Panc1 (cell line): ENCODE data around the gene HOXC6.

ENCODE experiments used
- POLR2AphosphoS5 ChIP-seq: IDR thresholded peaks from 2 replicates; pipeline ENCODE4 v1.6.1; 2012; ENCODE audit warnings: mild to moderate bottlenecking, low read depth, low read length, moderate library complexity
- TF ChIP-seq, protein P1 (sequence below): fragments of 450-650 bp; IDR thresholded peaks from 2 replicates; pipeline ENCODE4 v1.5.1; 2017; ENCODE audit warnings: mild to moderate bottlenecking

DNA sequence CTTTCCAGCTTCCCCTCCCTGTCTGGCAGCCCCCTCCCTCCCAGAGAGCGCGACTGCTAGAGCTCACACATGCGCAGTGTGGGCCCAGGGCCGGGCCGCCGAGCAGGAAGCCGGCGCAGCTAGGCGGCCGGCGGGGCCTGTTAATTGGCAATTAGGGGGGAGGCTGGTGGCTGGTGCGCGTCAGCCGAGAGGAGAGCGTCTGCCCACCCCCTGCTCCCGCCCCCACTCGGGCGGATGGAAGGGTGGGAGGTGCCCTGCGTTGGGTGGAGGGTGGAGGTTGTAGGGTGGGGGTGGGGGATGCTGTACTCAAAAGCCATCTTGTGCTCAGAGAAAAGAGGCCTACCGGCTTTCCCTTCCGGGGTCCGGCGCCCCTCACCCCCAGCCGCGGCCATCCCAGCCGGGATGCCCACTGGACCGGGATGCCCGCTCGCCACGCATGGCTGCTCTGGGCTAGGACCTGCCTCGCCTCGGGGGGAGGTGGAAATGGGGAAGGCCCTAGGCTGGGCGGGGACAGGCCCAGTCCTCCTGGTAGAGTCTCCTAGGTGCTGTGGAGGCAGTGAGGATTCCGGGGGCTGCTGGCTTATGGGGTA, 10.3 kb upstream of the HOXC6 start:
- TF ChIP-seq, protein P1, sequence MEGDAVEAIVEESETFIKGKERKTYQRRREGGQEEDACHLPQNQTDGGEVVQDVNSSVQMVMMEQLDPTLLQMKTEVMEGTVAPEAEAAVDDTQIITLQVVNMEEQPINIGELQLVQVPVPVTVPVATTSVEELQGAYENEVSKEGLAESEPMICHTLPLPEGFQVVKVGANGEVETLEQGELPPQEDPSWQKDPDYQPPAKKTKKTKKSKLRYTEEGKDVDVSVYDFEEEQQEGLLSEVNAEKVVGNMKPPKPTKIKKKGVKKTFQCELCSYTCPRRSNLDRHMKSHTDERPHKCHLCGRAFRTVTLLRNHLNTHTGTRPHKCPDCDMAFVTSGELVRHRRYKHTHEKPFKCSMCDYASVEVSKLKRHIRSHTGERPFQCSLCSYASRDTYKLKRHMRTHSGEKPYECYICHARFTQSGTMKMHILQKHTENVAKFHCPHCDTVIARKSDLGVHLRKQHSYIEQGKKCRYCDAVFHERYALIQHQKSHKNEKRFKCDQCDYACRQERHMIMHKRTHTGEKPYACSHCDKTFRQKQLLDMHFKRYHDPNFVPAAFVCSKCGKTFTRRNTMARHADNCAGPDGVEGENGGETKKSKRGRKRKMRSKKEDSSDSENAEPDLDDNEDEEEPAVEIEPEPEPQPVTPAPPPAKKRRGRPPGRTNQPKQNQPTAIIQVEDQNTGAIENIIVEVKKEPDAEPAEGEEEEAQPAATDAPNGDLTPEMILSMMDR, result no peak; the same call in 1 of the 2 replicates
- peak; percentile 74 for TF ChIP-seq POLR2AphosphoS5
